ENCODE results near the gene GSTM1. TPM values are rescaled to one million over a fixed set of nuclear protein-coding genes. Genes with fewer than 3 reads are reported as not detected.
"Not testable (repeated sequence)": the region's sequence is repeated elsewhere in the genome, so short reads cannot be mapped to it uniquely, and the experiment has no call there.

The GSTM1 gene
- total and polyA plus RNA-seq, 4 donors: 0.10 to 36.9 TPM; not detected in 2

DNA sequence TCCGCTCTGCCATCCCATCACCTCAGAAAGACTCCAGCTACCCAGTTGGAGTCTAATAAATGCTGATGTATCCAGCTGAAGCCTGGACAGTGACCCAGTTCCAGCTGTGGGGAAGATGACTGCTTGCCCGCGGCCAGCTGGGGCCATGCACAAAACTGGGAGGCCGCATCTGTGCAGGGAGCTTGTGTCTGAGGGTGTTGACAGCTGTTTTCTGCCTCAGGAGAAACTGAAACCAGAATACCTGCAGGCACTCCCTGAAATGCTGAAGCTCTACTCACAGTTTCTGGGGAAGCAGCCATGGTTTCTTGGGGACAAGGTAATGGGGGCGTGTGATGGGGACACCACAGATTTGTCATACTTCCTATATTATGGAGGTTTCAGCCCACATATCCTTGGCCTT, 16.6 kb upstream of the GSTM1 start:
- DNase-seq: no peak
- Histone ChIP-seq H3K9me3 (ENCODE audit: control insufficient read depth in 4 of 4, insufficient read depth in 3 of 4, low read length in 3 of 4) (no peaks in the 10 kb centered on the region), H3K27ac (ENCODE audit: low read depth in 1 of 2, low read length in 1 of 2) (no peak overlapping the region), H3K9ac (ENCODE audit: insufficient read depth in 1 of 2, low read length in 2 of 2) (no peak overlapping the region), H3K27me3 (ENCODE audit: control insufficient read depth in 3 of 3, insufficient read depth in 3 of 3, low read length in 2 of 3) (no peaks in the 10 kb centered on the region), H3K36me3 (ENCODE audit: control insufficient read depth in 4 of 4, insufficient read depth in 4 of 4, low read length in 4 of 4) (peaks cover 0 to 4% (median under 1%) of the 10 kb centered on the region in 4 donors), H3K4me3 (no peak overlapping the region), H3K4me1 (ENCODE audit: control insufficient read depth in 5 of 5, insufficient read depth in 5 of 5, low read length in 5 of 5) (peaks cover 0 to 4% (median 0%) of the 10 kb centered on the region in 5 donors)
- no peak for ATAC-seq (ENCODE audit: insufficient read depth, low FRiP score)
- TF ChIP-seq, protein P1, sequence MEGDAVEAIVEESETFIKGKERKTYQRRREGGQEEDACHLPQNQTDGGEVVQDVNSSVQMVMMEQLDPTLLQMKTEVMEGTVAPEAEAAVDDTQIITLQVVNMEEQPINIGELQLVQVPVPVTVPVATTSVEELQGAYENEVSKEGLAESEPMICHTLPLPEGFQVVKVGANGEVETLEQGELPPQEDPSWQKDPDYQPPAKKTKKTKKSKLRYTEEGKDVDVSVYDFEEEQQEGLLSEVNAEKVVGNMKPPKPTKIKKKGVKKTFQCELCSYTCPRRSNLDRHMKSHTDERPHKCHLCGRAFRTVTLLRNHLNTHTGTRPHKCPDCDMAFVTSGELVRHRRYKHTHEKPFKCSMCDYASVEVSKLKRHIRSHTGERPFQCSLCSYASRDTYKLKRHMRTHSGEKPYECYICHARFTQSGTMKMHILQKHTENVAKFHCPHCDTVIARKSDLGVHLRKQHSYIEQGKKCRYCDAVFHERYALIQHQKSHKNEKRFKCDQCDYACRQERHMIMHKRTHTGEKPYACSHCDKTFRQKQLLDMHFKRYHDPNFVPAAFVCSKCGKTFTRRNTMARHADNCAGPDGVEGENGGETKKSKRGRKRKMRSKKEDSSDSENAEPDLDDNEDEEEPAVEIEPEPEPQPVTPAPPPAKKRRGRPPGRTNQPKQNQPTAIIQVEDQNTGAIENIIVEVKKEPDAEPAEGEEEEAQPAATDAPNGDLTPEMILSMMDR (IDR thresholded peaks at IDR 0.05; ENCODE audit: control extremely low read depth, extremely low read depth): no peak
- 94 to 95% methylated on average over 5 of the region's 5 CpGs for WGBS, 2 donors

DNA sequence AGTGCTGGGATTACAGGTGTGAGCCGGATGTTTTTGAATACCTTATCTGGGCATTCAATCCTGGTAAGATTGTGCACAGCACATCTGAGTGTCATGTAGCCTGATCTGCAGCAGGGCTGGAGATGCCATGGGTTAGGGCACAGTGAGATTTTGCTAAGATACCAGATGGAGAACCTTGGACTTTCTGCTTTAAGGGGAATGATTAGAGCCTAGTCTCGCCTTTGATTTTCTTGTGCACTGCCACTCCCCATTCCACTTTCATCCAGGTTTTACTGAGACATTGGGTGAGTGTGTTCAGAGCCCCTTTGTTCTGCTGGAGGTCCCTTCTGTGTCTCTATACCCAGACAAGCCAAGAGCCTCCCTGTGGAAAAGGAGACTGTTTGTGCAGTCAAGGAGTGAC, 13.8 kb upstream of the GSTM1 start:
- DNase-seq; H3K36me3 ChIP-seq (ENCODE audit: control insufficient read depth in 4 of 4, insufficient read depth in 4 of 4, low read length in 4 of 4); H3K4me1 ChIP-seq (ENCODE audit: control insufficient read depth in 5 of 5, insufficient read depth in 5 of 5, low read length in 5 of 5); ATAC-seq (ENCODE audit: insufficient read depth, low FRiP score); H3K9ac ChIP-seq (ENCODE audit: insufficient read depth in 1 of 2, low read length in 2 of 2); H3K9me3 ChIP-seq (ENCODE audit: control insufficient read depth in 4 of 4, insufficient read depth in 3 of 4, low read length in 3 of 4); H3K27me3 ChIP-seq (ENCODE audit: control insufficient read depth in 3 of 3, insufficient read depth in 3 of 3, low read length in 2 of 3); H3K4me3 ChIP-seq; H3K27ac ChIP-seq (ENCODE audit: low read depth in 1 of 2, low read length in 1 of 2): not testable (repeated sequence)
- WGBS, 2 donors: 92 to 96% methylated on average over 2 of the region's 2 CpGs

DNA sequence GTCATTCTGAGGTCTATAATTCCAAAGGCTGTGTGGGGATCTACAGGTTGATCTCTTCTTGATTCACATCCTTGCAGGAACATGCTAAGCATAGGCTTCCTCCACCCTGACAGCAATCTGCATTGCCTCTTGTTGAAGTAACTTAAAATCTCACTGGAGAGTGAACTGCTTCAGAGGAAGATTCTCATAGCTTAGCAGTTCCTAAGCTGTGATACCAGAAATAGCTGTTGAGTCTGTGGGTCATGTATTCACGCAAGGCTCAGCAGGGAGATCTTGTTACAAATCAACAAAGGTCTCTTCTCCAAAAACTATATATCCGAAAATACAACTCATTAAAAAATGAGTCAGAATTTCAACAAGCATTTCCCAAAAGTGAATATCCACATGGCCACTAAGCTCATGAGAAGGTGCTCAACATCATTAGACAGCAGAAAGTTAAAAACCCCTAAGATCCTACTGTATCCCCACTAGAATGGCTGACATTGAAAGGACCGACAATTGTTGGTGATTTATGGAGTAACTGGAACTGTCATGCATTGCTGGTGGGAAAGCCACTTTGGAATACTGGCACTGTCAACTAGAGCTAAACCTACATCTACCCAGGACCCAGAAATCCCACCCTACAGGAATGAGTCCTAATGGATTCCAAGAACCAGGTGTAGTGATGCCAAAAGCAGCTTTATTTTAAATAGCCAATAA, 10.8 kb upstream of the GSTM1 start:
- not testable (repeated sequence) for H3K27me3 ChIP-seq (ENCODE audit: control insufficient read depth in 3 of 3, insufficient read depth in 3 of 3, low read length in 2 of 3); H3K9ac ChIP-seq (ENCODE audit: insufficient read depth in 1 of 2, low read length in 2 of 2); H3K4me3 ChIP-seq; ATAC-seq (ENCODE audit: insufficient read depth, low FRiP score); H3K36me3 ChIP-seq (ENCODE audit: control insufficient read depth in 4 of 4, insufficient read depth in 4 of 4, low read length in 4 of 4); H3K27ac ChIP-seq (ENCODE audit: low read depth in 1 of 2, low read length in 1 of 2); H3K4me1 ChIP-seq (ENCODE audit: control insufficient read depth in 5 of 5, insufficient read depth in 5 of 5, low read length in 5 of 5); DNase-seq; H3K9me3 ChIP-seq (ENCODE audit: control insufficient read depth in 4 of 4, insufficient read depth in 3 of 4, low read length in 3 of 4)
- WGBS, 2 donors: 85 to 92% methylated on average over 3 of the region's 3 CpGs

DNA sequence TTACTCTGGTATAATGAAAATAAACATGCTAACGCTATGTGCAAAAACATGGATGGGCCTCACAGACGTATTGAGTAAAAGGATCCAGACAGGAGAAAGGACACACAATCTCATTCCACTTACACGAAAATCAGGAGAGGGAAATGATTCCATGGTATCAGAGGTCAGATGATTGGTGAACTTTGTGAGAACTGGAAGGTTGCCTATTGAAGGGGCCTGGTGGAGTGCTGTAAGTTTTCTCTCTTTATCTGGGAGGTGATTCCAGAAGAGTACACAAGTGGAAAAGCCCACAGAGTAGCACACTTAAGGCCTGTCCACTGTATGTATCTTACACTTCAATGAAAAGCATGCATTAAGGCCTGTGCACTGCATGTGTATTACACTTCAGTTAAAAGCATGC, 10.2 kb upstream of the GSTM1 start:
- H3K4me3 ChIP-seq: no peak overlapping the region
- DNase-seq (no peak), ATAC-seq (ENCODE audit: insufficient read depth, low FRiP score) (no peak)
- H3K27ac ChIP-seq (ENCODE audit: low read depth in 1 of 2, low read length in 1 of 2): no peak overlapping the region
- TF ChIP-seq, protein P1 (IDR thresholded peaks at IDR 0.05; ENCODE audit: control extremely low read depth, extremely low read depth): no peak
- no peaks in the 10 kb centered on the region for H3K4me1 ChIP-seq (ENCODE audit: control insufficient read depth in 5 of 5, insufficient read depth in 5 of 5, low read length in 5 of 5)
- no peaks in the 10 kb centered on the region for H3K27me3 ChIP-seq (ENCODE audit: control insufficient read depth in 3 of 3, insufficient read depth in 3 of 3, low read length in 2 of 3)
- WGBS, 2 donors: 81 to 83% methylated on average over 3 of the region's 3 CpGs
- H3K36me3 ChIP-seq (ENCODE audit: control insufficient read depth in 4 of 4, insufficient read depth in 4 of 4, low read length in 4 of 4): peaks cover 0 to 6% (median 0%) of the 10 kb centered on the region in 4 donors
- H3K9ac ChIP-seq (ENCODE audit: insufficient read depth in 1 of 2, low read length in 2 of 2): no peak overlapping the region
- H3K9me3 ChIP-seq (ENCODE audit: control insufficient read depth in 4 of 4, insufficient read depth in 3 of 4, low read length in 3 of 4): no peaks in the 10 kb centered on the region

DNA sequence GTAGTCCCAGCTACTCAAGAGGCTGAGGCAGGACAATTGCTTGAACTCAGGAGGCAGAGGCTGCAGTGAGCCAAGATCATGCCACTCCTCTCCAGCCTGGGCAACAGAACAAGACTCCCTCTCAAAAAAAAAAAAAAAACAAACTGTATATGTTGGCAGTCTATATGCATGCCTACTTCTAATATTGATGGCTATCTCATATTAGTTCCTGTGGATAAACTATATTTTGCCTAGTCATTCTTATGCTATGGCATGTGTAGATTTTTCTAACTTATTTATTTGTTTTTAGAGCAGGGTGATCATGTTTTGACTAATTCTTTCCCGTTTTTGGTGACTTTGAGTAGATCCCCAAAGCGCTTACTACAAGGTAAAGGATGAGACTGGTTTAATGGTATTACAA, 9.0 kb upstream of the GSTM1 start:
- H3K9me3 ChIP-seq (ENCODE audit: control insufficient read depth in 4 of 4, insufficient read depth in 3 of 4, low read length in 3 of 4); H3K27ac ChIP-seq (ENCODE audit: low read depth in 1 of 2, low read length in 1 of 2); H3K36me3 ChIP-seq (ENCODE audit: control insufficient read depth in 4 of 4, insufficient read depth in 4 of 4, low read length in 4 of 4); ATAC-seq (ENCODE audit: insufficient read depth, low FRiP score); DNase-seq; H3K4me3 ChIP-seq; H3K4me1 ChIP-seq (ENCODE audit: control insufficient read depth in 5 of 5, insufficient read depth in 5 of 5, low read length in 5 of 5); H3K27me3 ChIP-seq (ENCODE audit: control insufficient read depth in 3 of 3, insufficient read depth in 3 of 3, low read length in 2 of 3); H3K9ac ChIP-seq (ENCODE audit: insufficient read depth in 1 of 2, low read length in 2 of 2): not testable (repeated sequence)
- WGBS, 2 donors: 90% methylated on average over 2 of the region's 2 CpGs

DNA sequence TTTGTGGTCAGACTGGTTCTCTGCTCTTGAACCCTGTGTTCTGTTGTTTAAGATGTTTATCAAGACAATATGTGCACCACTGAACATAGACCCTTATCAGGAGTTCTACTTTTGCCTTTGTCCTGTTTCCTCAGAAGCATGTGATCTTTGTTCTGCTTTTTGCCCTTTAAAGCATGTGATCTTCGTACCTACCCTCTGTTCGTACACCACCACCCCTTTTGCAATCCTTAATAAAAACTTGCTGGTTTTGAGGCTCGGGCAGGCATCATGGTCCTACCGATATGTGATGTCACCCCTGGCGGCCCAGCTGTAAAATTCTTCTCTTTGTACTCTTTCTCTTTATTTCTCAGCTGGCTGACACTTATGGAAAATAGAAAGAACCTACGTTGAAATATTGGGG, 2.8 kb upstream of the GSTM1 start:
- H3K27ac ChIP-seq (ENCODE audit: low read depth in 1 of 2, low read length in 1 of 2); H3K9ac ChIP-seq (ENCODE audit: insufficient read depth in 1 of 2, low read length in 2 of 2); H3K4me3 ChIP-seq; DNase-seq; H3K27me3 ChIP-seq (ENCODE audit: control insufficient read depth in 3 of 3, insufficient read depth in 3 of 3, low read length in 2 of 3); ATAC-seq (ENCODE audit: insufficient read depth, low FRiP score); H3K9me3 ChIP-seq (ENCODE audit: control insufficient read depth in 4 of 4, insufficient read depth in 3 of 4, low read length in 3 of 4); H3K36me3 ChIP-seq (ENCODE audit: control insufficient read depth in 4 of 4, insufficient read depth in 4 of 4, low read length in 4 of 4); H3K4me1 ChIP-seq (ENCODE audit: control insufficient read depth in 5 of 5, insufficient read depth in 5 of 5, low read length in 5 of 5): not testable (repeated sequence)
- 77% methylated on average over 6 of the region's 6 CpGs; no CpG with 5 or more reads in 1 of the 2 donors for WGBS, 2 donors

DNA sequence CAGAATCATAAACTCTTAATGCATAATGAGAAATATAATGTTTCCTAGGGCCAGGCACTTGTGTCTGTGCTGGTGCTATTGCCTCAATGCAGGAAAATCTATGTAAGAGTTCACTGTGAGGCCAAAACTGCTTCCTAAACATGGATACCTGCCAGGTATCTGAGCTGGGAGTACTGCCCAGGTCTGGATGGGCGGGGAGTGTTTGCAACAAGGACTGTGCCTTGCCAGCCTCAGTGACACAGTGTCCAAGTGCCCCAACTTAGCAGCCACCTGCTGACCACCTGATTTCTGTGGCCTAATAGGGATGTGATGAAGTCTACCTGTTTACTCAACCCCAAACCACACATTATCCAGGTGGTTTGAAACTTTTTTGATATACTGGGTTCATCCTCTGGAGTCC, 2.2 kb upstream of the GSTM1 start:
- not testable (repeated sequence) for DNase-seq; H3K4me1 ChIP-seq (ENCODE audit: control insufficient read depth in 5 of 5, insufficient read depth in 5 of 5, low read length in 5 of 5); ATAC-seq (ENCODE audit: insufficient read depth, low FRiP score); H3K36me3 ChIP-seq (ENCODE audit: control insufficient read depth in 4 of 4, insufficient read depth in 4 of 4, low read length in 4 of 4); H3K9me3 ChIP-seq (ENCODE audit: control insufficient read depth in 4 of 4, insufficient read depth in 3 of 4, low read length in 3 of 4); H3K9ac ChIP-seq (ENCODE audit: insufficient read depth in 1 of 2, low read length in 2 of 2); H3K4me3 ChIP-seq; H3K27ac ChIP-seq (ENCODE audit: low read depth in 1 of 2, low read length in 1 of 2); H3K27me3 ChIP-seq (ENCODE audit: control insufficient read depth in 3 of 3, insufficient read depth in 3 of 3, low read length in 2 of 3)
- WGBS, 2 donors: 62% methylated on average over 1 of the region's 1 CpG; no CpG with 5 or more reads in 1 of the 2 donors

Measured in lung (tissue), 12 donors.